Calu3 (cell line): Measurements from ENCODE around the gene MMP2. TPM values are rescaled to one million over a fixed set of nuclear protein-coding genes. Genes with fewer than 3 reads are reported as not detected.

Source experiments
- BruUV-seq: library from RNA; stranded (reverse); fragments of 400-500 nt; replicated peaks from 2 replicates; lab custom pipeline; 2021; lab: Mats Ljungman, UMichigan
- CTCF ChIA-PET: fragments of 300-600 bp; sonication (Branson Sonifier 250); formaldehyde crosslinking; loops from one replicate; lab custom pipeline; 2022; ENCODE audit warnings: antibody characterized with exemption; lab: Charles Lee
- DNase-seq: peaks from one replicate; pipeline ENCODE4 v3.0.0; 2022
- H3K27ac Mint-ChIP-seq: one replicate; pipeline ENCODE4 v1.8.0; 2022; ENCODE audit warnings: mixed read lengths; ENCODE audit not compliant: unreplicated experiment
- H3K27me3 Mint-ChIP-seq: one replicate; pipeline ENCODE4 v1.8.0; 2022; ENCODE audit warnings: mixed read lengths; ENCODE audit not compliant: unreplicated experiment
- H3K36me3 Mint-ChIP-seq: one replicate; pipeline ENCODE4 v1.8.0; 2022; ENCODE audit warnings: mild to moderate bottlenecking, moderate library complexity, mixed read lengths; ENCODE audit not compliant: insufficient read depth, unreplicated experiment
- H3K4me1 Mint-ChIP-seq: one replicate; pipeline ENCODE4 v1.8.0; 2022; ENCODE audit warnings: mild to moderate bottlenecking, low read depth, mixed read lengths; ENCODE audit not compliant: unreplicated experiment
- H3K4me3 Mint-ChIP-seq: one replicate; pipeline ENCODE4 v1.8.0; 2022; ENCODE audit warnings: mild to moderate bottlenecking, low read depth, moderate library complexity, mixed read lengths; ENCODE audit not compliant: unreplicated experiment
- H3K9me3 Mint-ChIP-seq: one replicate; pipeline ENCODE4 v1.8.0; 2022; ENCODE audit warnings: low read depth, mixed read lengths; ENCODE audit not compliant: unreplicated experiment
- CTCF ChIP-seq: fragments of 200-600 bp; IDR thresholded peaks from one replicate; pipeline ENCODE4 v1.8.0; 2022; ENCODE audit warnings: antibody characterized with exemption; ENCODE audit not compliant: unreplicated experiment
- intact Hi-C: fragments of 100-400 bp; cut with micrococcal nuclease; formaldehyde crosslinking; loops from one replicate; pipeline ENCODE4 v1.10.0; 2022; ENCODE audit not compliant: unreplicated experiment
- total RNA-seq: library from RNA; stranded (reverse); gene quantifications from 2 replicates; pipeline ENCODE4 v1.2.3, GENCODE V29; 2022

Gene MMP2
- total RNA-seq, 1 experiment from 2014 or later, result not detected

- intact Hi-C loops, result no loop called here
- no peak for TF ChIP-seq CTCF
- no peak for DNase-seq
- no TSS peak for BruUV-seq
- H3K9me3 Mint-ChIP-seq, result no peaks in the 10 kb centered on the region
- no peak overlapping the region for H3K27ac Mint-ChIP-seq
- peaks cover 11% of the 10 kb centered on the region for H3K27me3 Mint-ChIP-seq
- H3K4me3 Mint-ChIP-seq, result no peak overlapping the region
- H3K4me1 Mint-ChIP-seq, result no peaks in the 10 kb centered on the region
- CTCF ChIA-PET, result no interaction called here
- no peaks in the 10 kb centered on the region for H3K36me3 Mint-ChIP-seq
Observed at GRCh38 chr16:55552621-55553020, 73.6 kb downstream of the MMP2 start.

GRCh38 chr16:55555436-55555835 is 76.4 kb downstream of the MMP2 start:
- no peaks in the 10 kb centered on the region for H3K4me1 Mint-ChIP-seq
- no peak for TF ChIP-seq CTCF
- BruUV-seq, result no TSS peak
- H3K36me3 Mint-ChIP-seq, result no peaks in the 10 kb centered on the region
- H3K27me3 Mint-ChIP-seq, result peaks cover 13% of the 10 kb centered on the region
- intact Hi-C loops, result no loop called here
- DNase-seq, result no peak
- H3K27ac Mint-ChIP-seq, result no peak overlapping the region
- H3K4me3 Mint-ChIP-seq, result no peak overlapping the region
- H3K9me3 Mint-ChIP-seq, result no peaks in the 10 kb centered on the region
- CTCF ChIA-PET, result no interaction called here

Other genes starting within 250 kb of the MMP2 start
- not detected in 2 replicates for gene IRX6, start 155.0 kb upstream of the MMP2 start, total RNA-seq
- gene LPCAT2, start 29.9 kb downstream of the MMP2 start, total RNA-seq, result 3.9 and 10.0 TPM in 2 replicates
- not detected in 2 replicates for gene CAPNS2, start 87.5 kb downstream of the MMP2 start, total RNA-seq
- gene SLC6A2, start 176.8 kb downstream of the MMP2 start, total RNA-seq, result not detected in 2 replicates